ENCODE results near the gene NFKBIA. TPM values are rescaled to one million over a fixed set of nuclear protein-coding genes. Genes with fewer than 3 reads are reported as not detected.
A peak's percentile ranks its signal among the peaks of the same experiment; 100 is the strongest.
"Not testable (repeated sequence)": the region's sequence is repeated elsewhere in the genome, so short reads cannot be mapped to it uniquely, and the experiment has no call there.

NFKBIA gene
- 100 to 1,000 TPM; 112 to 387 (median 295) TPM for total RNA-seq

- Histone ChIP-seq H3K27me3 (no peaks in the 10 kb centered on the region), H3K36me3 (no peaks in the 10 kb centered on the region), H3K9me3 (no peaks in the 10 kb centered on the region), H3K4me1 (peaks cover 8% of the 10 kb centered on the region in 2 donors), H3K27ac (peak within 1 kb of the TSS; percentile 98 to 100), H3K4me3 (peak within 1 kb of the TSS; percentile 83 to 99)
- TF ChIP-seq, protein P1, sequence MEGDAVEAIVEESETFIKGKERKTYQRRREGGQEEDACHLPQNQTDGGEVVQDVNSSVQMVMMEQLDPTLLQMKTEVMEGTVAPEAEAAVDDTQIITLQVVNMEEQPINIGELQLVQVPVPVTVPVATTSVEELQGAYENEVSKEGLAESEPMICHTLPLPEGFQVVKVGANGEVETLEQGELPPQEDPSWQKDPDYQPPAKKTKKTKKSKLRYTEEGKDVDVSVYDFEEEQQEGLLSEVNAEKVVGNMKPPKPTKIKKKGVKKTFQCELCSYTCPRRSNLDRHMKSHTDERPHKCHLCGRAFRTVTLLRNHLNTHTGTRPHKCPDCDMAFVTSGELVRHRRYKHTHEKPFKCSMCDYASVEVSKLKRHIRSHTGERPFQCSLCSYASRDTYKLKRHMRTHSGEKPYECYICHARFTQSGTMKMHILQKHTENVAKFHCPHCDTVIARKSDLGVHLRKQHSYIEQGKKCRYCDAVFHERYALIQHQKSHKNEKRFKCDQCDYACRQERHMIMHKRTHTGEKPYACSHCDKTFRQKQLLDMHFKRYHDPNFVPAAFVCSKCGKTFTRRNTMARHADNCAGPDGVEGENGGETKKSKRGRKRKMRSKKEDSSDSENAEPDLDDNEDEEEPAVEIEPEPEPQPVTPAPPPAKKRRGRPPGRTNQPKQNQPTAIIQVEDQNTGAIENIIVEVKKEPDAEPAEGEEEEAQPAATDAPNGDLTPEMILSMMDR (IDR thresholded peaks at IDR 0.05): peak in 3 of 4 experiments; percentile 11 to 65 (median 41)
- peak; percentile 85 to 97 for TF ChIP-seq POLR2A (IDR thresholded peaks at IDR 0.05)
- DNase-seq: peak; percentile 89 to 93
- intact Hi-C loops (cut with DNase I; ENCODE audit: low total_unique reads): loop anchor here (5.0 kb wide), 1 partner anchor 142 kb away; no protein-coding TSS in a partner anchor
Observed at GRCh38 chr14:35404449-35405303, at the start of gene NFKBIA. Gene NFKBIA, minus strand, starts transcription at chr14:35404749. Its CDS starts 105 bp downstream, at chr14:35404644.

GRCh38 chr14:35446450-35446849 is 41.9 kb upstream of the NFKBIA start:
- DNase-seq: no peak
- H3K4me1 ChIP-seq: no peaks in the 10 kb centered on the region
- H3K27ac ChIP-seq: no peak overlapping the region
- no peaks in the 10 kb centered on the region for H3K27me3 ChIP-seq
- no peaks in the 10 kb centered on the region for H3K9me3 ChIP-seq
- intact Hi-C loops (cut with DNase I; ENCODE audit: low total_unique reads): no loop called here
- no peak overlapping the region for H3K4me3 ChIP-seq
- H3K36me3 ChIP-seq: no peaks in the 10 kb centered on the region
- TF ChIP-seq, protein P1 (IDR thresholded peaks at IDR 0.05): no peak
- no peak for TF ChIP-seq POLR2A (IDR thresholded peaks at IDR 0.05)

DNA sequence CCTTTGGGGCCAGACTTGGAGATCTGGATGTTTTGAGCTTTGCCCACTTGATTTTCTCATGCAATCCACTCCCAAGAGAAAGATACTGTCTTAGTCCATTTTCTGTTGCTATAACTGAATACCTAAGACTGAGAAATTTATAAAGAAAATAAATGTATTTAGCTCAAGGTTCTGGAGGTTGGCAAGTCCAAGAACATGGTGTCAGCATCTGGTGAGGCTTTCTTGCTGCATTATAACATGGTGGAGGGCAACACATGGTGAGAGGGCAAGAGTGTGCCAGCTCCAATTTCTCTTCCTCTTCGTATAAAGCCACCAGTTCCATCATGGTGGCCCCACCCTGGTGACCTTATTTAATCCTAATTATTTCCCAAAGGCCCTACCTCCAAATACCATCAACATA is 39.6 kb upstream of the NFKBIA start:
- Histone ChIP-seq H3K27ac (no peak overlapping the region), H3K4me3 (no peak overlapping the region), H3K4me1 (no peaks in the 10 kb centered on the region), H3K27me3 (no peaks in the 10 kb centered on the region), H3K36me3 (no peaks in the 10 kb centered on the region), H3K9me3 (no peaks in the 10 kb centered on the region)
- DNase-seq: no peak
- TF ChIP-seq, protein P1 (IDR thresholded peaks at IDR 0.05): no peak
- intact Hi-C loops (cut with DNase I; ENCODE audit: low total_unique reads): no loop called here

- Histone ChIP-seq H3K27ac (no peak overlapping the region), H3K9me3 (no peaks in the 10 kb centered on the region), H3K36me3 (no peaks in the 10 kb centered on the region), H3K4me1 (no peaks in the 10 kb centered on the region), H3K27me3 (no peaks in the 10 kb centered on the region), H3K4me3 (no peak overlapping the region)
- no peak for DNase-seq
- TF ChIP-seq, protein P1 (IDR thresholded peaks at IDR 0.05): no peak
- no peak for TF ChIP-seq POLR2A (IDR thresholded peaks at IDR 0.05)
- intact Hi-C loops (cut with DNase I; ENCODE audit: low total_unique reads): no loop called here
Observed at GRCh38 chr14:35441160-35441559, 36.6 kb upstream of the NFKBIA start.

DNA sequence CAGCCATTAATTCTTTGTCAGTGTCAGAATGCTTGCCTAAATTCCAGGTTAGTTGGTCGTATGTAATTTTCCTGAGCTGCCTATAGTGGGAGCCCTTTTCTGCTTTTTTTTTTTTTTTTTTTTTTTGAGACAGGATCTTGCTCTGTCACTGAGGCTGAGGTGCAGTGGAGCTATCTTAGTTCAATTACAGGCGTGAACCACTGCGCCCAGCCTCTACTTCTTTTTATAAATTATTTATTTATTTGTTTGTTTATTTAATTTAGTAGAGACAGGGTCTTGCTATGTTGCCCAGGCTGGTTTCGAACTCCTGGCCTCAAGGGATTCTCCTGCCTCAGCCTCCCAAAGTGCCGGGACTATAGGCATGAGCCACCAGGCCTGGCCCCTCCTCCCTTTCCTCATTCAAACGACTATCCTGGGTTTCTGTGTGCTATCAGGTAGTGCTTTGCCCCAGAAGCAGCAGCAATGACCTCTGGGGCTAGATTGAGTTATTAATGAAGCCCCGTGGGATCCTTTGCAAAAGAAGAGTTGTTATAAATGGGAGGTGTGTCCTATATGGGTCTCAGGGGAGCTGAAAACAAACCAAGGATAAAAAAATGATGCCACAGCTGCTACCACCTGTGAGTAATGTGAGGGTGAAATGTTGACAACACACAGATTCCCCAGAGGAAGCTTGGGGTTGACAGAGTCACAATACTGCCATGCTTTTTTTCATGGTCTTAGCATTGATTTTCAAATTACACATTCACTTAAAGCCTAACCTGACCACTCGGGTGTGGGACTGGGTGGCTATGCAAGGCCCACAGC is 34.6 kb upstream of the NFKBIA start:
- Histone ChIP-seq H3K9me3 (no peaks in the 10 kb centered on the region), H3K27me3 (no peaks in the 10 kb centered on the region), H3K36me3 (no peaks in the 10 kb centered on the region), H3K27ac (no peak overlapping the region), H3K4me1 (no peaks in the 10 kb centered on the region), H3K4me3 (no peak overlapping the region)
- no peak for DNase-seq
- intact Hi-C loops (cut with DNase I; ENCODE audit: low total_unique reads): no loop called here
- TF ChIP-seq POLR2A (IDR thresholded peaks at IDR 0.05): no peak
- TF ChIP-seq, protein P1 (IDR thresholded peaks at IDR 0.05): no peak

DNA sequence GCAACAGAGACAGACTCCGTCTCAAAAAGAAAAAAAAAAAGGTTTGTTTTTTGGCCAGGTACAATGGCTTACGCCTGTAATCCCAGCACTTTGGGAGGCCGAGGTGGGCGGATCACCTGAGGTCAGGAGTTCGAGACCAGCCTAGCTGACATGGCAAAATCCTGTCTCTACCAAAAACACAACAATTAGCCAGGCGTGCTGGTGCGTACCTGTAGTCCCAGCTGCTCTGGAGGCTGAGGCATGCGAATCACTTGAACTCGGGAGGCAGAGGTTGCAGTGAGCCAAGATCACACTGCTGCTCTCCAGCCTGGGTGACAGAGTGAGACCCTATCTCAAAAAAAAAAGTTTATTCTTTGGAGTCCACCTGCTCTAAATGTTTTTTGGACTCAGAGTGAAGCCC is 33.9 kb upstream of the NFKBIA start:
- intact Hi-C loops (cut with DNase I; ENCODE audit: low total_unique reads); H3K27ac ChIP-seq; H3K4me3 ChIP-seq; H3K9me3 ChIP-seq; DNase-seq; H3K36me3 ChIP-seq; H3K4me1 ChIP-seq; H3K27me3 ChIP-seq: not testable (repeated sequence)

Measured in uterus (tissue), 4 donors.